HG02840 (cell line): ENCODE data around the gene PLCE1.

Experiments used
- ATAC-seq: cut with Tn5 transposase; IDR thresholded peaks from one replicate; pipeline ENCODE4 v1.9.1; 2021; ENCODE audit warnings: mild to moderate bottlenecking, moderate library complexity, moderate number of reproducible peaks; ENCODE audit not compliant: unreplicated experiment, low FRiP score

Gene PLCE1

DNA sequence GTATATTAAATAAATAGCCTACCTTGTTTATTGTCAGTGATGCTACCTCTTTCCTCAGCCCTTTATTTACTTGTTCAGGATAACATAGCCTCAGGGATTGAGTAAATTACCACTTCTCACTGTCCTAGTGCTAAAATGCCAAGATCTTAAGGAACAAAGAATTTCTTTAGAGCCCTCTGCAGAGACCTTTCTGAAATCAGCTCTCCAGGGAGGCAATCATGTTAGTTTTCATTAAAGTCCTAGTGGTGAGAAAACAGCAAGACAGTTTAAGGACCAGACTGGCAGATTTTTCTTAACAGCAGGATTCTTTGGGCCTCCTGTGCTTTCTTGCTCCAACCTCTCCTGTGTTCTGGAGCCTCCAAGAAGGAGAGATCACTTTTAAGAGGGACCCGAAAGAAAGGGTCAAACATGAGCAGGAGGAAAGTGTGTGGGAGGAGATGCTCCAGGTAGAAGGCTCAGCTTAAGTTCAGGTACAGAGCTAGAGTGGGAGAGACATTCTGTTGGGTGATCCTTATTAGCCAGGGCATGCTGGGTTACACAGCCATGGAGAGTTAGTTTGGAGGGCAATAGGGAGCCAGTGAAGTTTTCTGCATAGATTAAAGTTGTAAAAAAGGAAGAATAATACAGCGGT lies 1.2 kb upstream of the PLCE1 start:
- ATAC-seq, result no peak

DNA sequence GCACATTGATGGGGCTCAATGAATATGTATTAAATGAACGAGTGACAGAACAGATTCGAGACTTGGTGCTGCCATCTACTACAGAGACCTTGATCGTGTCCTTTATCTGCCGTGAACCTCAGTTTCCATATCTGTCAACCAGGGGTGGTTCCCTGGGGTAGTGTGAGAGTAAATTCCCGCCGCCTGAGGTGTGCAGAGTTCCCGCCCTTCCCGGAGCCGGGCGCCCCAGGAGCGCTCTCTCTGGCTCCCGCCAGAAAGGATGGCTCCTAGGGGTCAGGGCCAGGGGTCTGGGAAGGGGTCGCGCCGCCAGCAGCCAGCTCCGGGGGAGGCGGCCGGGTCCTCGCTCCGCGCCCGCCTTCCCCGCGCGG lies 333 bp upstream of the PLCE1 start:
- ATAC-seq, result no peak

DNA sequence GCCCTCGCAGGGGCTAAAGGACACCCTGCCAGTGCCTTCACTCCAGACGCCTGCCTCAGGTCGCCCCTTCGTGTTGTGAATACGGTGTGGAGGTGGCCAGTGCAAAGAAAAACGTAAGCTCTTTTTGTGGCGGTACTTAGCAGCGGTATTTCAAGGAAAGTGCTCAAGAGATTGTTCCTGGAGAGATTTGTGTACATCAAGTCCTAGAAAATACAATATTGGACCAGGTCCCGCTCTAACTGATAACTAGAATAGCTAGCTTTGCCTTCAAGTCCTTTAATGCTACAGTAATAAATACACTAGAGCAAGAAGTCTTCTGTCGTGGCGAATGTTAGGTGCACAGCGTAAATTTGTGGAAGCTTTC lies 689 bp downstream of the PLCE1 start:
- ATAC-seq, result no peak

DNA sequence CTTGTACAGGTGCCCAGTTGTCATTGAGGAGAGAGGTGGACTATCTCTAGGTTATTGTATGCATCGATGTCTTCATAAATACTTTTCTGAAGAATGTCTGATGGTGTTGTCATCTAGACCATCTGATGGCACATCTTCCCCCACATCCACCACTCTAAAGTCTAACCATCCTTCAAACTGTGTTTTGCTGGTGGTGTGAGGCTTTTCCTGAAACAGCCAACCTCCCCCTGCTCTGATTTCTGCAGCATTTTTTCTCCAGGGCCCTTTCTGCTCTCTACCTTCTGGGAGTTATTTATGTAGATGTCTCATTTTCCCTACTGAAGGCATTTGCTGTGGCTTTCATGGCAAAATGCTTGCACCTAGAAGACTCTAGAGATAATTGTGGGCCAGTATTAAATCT lies 1.5 kb downstream of the PLCE1 start:
- no peak for ATAC-seq

DNA sequence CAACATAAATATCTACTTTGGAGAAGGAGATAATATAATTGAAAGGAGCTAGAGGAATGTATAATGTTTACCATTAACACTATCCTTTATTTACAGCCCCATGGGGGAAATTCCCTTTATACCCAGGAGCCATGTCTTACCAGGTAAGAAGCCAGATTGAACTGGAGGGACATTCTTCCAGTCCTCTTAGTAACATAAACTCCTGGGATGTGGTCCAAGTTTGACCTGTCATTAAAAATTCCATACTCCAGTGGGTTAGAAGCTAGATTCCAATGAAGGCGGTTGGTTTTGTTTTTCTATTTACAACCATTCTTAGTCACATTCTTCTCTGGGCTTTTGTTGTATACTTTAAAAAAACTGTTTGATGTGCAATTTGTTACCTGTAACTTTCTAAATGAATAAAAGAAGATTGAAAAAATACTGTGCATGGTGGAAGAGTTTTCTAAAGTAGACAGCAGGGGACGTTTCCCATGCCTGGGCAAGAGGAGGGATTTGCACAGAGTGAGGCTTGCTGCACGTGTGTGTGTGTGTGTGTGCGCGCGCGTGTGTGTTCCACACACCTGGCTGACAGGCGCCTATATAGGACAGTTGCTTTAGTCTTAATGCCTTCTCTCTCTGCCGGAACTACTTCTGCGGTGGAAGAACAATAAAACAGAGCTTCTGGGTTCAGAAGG lies 2.0 kb downstream of the PLCE1 start:
- ATAC-seq, result no peak

DNA sequence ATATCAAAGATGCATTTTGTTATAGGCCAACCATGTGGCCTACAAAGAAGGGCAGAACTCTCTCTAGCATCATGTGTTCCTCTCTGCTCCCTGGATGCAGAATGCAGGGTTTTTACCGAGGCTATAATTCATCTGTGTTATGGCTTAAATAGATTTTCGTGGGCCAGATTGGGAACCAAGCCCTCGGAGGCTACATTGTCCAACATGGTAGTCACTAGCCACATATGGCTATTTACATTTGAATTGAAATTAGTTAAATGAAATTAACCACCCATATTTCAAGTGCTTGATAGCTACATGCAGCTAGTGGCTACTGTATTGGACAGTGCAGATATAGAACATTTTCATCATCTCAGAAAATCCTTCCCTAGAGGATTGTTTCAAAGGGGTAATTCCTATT lies 2.8 kb downstream of the PLCE1 start:
- ATAC-seq, result no peak

DNA sequence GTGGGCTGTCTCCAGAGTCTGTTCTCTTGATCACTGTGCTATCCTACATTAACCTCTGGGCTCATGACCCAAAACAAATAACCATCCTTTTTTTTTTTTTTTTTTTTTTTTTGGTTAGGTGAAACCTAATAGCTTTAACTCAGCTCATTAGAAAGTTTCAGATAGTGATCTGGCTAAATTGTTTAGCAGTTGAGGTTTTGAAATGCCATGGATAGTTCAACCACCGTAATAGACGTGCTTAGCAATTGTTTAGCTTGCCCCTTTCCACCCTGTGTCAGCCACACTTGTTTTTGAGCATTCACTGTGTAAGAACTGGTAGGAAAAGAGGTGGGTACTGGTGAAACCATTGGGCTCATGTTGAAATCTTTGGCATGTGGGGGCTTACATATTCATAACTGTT lies 3.8 kb downstream of the PLCE1 start:
- ATAC-seq, result no peak

DNA sequence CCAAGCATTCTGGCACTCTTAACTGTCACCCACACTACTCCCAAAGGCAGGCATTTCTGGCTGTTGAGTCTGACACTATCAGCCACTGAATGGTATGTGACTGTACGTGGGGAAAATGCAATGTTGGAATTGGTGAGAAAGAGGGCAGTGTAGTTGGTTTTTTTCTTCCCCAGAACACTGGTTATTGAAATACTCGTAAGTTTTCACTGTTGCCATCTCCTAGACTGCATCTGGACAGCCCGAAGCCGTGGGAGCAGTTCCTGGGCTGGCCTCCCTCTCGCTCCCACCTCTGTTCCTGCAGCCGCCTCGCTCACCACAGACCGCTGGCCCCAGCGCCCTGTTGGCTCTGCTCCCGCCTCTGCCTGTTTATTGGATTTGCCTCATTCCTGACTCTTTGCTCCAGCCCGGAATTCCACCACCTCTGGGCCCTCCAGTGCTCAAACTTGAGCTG lies 5.7 kb downstream of the PLCE1 start:
- no peak for ATAC-seq

DNA sequence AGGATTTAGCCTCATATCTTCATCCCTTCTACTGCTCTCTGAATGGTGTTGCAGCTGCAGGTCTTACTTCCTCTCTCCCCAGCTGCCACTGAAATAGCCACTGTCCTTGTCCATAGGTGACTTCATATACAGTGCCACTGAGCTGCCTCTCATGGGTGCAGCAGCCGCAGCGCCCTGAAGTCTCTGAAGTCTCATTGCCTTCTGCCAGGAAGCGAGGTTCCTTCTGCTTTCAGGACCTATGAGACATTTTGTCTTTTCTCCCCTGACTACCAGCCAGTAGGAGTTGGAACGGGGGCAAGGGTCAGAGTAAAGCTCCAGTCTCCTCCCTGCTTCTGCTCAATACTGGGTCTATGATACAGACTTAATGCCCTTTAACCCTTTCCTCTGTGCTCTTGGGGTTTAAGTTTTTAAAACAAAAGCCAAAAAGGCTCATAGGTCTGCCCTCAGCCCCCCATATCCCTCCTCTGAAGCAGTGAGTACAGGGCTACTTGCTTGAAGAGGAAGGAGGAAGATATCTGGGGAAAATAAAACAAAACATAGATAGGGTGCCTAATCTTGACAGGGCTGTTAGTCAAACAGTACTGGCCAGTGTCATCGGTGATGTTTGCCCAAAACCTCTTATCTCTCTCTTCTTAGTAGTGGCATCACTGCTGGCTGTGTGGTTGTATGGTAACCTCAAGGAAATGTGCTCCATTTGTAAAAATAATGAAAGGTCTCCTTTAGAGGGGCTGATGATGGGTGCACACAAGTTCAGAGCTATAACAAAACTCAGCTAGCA lies 7.1 kb downstream of the PLCE1 start:
- no peak for ATAC-seq

DNA sequence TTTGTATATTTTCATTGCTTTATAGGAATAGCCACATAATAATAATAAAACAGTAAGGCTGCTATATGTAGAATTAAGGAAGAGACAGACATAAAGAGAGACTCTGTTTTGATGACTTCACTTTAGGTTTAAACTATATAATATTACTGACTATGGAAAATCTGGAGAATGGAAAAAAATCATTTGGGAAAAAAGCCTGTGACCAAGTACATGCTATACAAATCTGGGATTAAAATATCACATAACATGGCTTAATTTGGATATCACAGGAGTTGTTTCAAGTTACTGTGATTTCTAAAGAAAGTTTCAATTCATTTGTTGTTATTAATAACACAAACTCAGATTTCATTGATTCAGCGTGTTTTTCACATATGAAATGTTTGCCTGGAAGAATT lies 7.7 kb downstream of the PLCE1 start:
- ATAC-seq, result no peak

DNA sequence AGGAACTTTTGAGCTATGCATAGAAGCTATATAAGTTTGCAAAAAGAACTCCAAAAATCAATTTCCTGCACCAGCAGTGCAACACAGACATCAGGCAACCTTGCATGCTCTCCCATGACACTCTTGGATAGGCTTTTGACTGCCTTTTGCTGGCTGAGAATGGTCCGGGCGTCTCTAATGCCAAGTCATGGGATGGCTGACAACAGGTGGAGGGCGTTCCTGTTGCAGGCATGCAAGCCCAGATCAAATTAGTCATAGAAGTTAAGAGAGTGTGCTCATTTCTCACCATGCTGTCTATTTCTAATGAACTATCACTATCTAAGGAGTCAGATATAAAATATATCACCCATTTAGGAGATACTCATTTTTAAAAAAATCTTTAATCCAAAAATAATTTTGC lies 8.4 kb downstream of the PLCE1 start:
- ATAC-seq, result no peak

DNA sequence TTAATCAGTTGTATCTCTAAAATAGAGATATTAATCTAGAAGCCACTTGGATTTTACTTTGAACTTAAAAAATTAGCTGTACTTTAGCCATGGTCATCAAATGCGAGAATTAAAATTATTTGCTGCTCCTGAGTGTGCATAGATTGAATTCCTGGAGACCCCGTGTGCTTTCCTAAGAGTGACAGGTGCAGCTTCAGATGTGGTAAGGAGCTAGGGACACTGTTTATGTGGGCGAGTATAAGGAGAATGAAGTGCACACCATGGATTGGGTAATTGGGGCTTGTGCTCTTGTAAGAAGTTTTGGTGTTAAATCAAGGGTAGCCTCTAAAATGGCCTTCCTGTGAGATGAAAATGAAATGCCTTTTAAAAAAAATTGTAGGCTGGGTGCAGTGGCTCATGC lies 9.8 kb downstream of the PLCE1 start:
- no peak for ATAC-seq

DNA sequence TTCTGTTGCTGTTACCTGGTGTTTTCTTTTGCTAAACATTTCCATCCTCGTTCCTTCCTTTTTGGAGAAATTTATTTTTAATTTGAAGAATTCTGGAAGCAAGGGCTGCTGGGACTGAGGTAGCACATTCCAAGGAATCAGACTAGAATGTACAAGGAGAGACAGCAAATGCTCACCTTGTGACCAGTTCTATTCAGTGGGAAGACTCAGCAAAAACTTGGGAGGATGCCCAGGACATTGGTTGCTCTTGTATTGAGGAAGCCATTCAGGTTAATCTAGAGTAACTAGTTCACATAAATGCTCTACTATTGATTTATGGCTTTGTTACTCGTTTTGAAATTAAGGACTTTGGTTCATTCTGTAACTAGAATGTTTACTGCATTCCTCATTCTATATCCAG lies 11.3 kb downstream of the PLCE1 start:
- ATAC-seq, result no peak

DNA sequence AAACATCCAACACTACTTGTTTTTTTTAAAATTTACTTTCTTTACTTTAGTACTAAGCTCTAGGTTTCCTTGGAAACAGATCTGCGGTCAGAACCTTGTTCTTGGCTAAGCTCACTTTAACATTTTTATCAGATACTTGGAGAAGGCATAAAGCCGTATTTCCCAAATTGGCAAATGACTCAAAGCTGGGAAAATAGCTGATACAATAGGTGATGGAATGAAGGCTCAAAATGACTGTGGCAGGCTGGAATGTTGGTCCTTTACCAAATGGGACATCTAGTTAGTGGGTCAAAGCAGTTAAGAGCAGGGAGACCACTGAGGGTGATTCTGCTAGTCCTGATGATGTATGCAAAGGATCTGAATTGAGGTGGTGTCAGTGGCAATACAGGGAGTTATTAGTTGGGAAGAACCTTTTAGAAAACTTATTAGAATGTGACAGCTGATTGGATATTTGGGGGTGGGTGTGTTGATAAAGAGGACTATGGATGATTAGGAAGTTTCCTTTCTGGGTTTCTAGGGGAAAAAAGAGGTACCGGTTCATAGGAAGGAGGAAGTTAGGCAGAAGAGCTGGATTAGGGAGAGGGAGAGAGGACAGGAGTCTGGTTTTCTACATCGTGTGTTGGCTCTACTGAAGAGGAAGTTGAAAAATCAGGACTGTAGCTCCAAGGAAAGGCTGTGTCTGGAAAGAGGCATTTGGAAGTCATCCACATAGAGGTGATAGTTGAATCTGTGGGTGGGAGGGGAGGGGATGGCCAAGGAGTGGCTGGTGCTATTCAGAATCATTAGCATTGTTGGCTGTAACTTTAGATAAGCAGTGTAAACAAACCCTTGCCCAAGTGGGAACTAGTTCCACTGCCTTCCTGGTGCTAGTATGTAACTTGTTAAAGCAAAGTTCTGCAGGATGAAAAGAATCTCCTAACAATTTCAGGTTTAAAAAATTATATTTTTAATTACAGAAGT lies 13.1 kb downstream of the PLCE1 start:
- no peak for ATAC-seq

DNA sequence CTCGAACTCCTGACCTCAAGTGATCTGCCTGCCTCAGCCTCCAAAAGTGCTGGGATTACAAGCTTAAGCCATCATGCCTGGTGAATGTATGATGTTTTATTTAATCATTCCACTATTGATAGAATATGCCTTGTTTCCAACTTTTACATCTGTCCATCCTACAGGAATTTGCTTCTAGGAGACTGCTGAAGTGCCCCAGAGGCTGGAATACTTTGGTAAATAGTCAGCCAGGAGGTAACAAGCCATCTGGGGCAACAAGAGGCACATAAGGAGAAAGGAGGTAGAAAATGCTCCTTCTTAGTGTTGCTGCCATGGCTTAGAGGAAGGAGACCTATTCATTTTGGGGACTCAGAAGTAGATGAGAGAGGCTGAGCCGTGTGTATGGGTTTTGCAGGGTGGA lies 14.8 kb downstream of the PLCE1 start:
- ATAC-seq, result no peak

DNA sequence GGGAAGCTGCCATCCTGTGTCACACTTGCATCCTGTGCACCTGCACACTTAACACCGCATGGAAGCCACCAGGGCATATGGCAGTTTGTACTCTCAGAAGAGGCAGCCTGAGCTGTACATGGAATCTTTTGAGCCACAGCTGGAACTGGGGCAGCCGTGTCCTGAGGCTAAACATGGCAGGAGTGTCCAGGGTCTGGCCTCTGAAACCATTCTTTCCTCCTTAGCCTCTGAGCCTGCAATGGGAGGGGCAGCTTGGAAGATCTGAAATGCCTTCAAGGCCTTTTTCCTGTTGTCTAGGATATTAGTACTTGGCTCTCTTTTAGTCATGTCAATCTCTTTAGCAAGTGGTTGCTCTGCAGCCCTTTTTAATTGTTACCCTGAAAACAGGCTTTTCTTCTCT lies 16.4 kb downstream of the PLCE1 start:
- ATAC-seq, result no peak

DNA sequence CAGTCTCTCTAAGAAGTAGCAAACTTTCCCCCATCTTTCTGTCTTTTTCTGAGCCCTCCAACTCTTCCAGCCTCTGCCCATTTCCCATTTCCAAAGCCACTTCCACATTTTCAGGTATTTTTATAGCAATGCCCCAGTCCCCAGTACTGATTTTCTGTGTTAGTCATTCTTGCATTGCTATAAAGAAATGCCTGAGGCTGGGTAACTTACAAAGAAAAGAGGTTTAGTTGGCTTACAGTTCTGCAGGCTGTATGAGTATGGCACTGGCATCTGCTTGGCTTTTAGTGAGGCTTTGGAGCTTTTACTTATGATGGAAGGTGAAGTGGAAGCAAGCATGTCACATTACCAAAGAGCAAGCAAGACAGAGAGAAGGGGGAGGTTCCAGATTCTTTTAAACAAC lies 17.2 kb downstream of the PLCE1 start:
- ATAC-seq, result no peak

DNA sequence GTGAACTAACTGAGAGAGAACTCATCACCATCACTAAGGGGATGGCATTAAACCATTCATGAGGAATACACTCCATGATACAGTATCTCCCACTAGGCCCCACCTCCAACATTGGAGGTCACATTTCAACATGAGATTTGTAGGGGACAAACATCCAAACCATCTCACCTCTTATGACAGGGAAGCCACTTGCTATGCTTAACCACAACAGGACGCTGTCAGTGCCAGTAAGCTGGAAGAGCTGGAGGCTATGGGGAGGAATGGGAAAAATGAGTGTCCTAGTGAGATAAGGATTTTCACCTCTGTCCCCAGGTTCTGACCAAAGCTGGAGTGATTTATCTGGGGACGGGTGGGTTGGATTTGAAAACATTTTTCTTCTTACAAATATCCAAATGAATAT lies 17.6 kb downstream of the PLCE1 start:
- no peak for ATAC-seq

DNA sequence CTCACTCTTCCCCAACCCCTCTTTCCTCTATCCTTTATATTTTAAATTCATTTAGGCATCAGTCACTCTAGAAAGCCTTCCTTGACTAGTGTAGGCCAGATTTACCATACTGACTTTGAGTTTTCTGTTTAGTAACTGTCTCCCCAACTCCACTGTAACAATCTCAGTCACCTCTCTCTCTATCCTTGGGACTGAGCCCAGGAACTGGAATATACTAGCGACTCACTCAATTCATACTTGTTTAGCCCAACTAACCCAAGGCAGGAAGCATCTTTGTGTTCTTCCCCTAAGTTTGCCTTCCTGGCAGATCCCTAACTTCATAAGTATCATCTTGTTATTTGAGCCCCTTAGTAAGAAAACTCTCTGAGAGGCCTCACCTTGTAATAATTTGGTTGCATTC lies 19.1 kb downstream of the PLCE1 start:
- no peak for ATAC-seq

DNA sequence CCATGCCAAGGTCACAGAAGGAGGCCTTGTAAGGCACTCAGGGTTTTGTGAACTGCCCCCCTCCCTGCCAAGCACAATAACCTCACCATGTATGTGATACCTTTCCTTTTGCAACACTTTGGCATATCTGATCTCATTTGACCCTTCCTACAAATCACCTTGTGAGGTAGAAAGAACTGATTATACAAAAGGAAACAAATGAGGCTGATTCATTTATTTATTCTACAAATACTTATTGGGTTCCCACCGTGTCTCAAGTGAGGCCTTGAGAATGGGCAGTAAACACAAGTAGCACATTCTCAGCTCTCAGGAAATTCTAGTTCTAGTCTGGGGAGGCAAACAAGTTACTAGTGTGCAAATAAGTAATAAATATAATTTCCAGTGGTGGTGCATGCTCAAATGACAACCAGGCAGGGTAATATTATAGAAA lies 19.6 kb downstream of the PLCE1 start:
- no peak for ATAC-seq

DNA sequence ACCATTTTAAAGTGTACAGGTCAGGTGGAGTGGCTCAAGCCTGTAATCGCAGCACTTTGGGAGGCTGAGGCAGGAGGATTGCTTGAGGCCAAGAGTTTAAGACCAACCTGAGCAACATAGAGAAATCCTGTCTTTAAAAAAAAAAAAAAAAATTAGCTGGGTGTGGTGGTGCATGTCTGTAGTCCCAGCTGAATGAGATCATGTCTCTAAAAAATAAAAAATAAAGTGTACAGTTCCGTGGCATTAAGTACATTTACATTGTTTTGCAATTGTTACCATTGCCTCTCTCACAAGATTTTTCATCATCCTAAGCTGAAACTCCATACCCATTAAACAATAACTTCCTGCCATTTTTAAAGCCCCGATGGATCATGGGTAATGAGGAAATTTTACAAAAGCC lies 20.6 kb downstream of the PLCE1 start:
- ATAC-seq, result no peak
